PFSK-1 (cell line): ENCODE measurements around the gene ELF3.

Experiments used
- FOXP2 ChIP-seq: optimal IDR thresholded peaks from 2 replicates; pipeline ENCODE3; 2011; ENCODE audit warnings: borderline replicate concordance, control low read depth, inconsistent platforms; ENCODE audit not compliant: insufficient read depth; ENCODE audit errors: extremely low read length, extremely low read depth
- POLR2AphosphoS5 ChIP-seq: IDR thresholded peaks from 2 replicates; pipeline ENCODE4 v1.6.1; 2012; ENCODE audit warnings: low read depth, mild to moderate bottlenecking, control low read depth, low read length, moderate library complexity
- REST ChIP-seq, 2 experiments: IDR thresholded peaks; 2 replicates each; pipeline versions ENCODE4 v1.6.1 to v1.8.0; 2011 to 2012; ENCODE audit warnings: low read depth in 2 of 2, low read length in 2 of 2, control low read depth in 1 of 2, inconsistent platforms in 1 of 2, mild to moderate bottlenecking in 1 of 2, moderate library complexity in 1 of 2; ENCODE audit not compliant: insufficient read depth in 1 of 2
- SIN3A ChIP-seq: IDR thresholded peaks from 2 replicates; pipeline ENCODE4 v1.6.1; 2012; ENCODE audit warnings: mild to moderate bottlenecking, low read length, moderate library complexity, borderline replicate concordance; ENCODE audit not compliant: insufficient read depth
- TAF1 ChIP-seq: IDR thresholded peaks from 2 replicates; pipeline ENCODE4 v1.6.1; 2012; ENCODE audit warnings: low read length, control low read depth, borderline replicate concordance; ENCODE audit not compliant: insufficient read depth

The ELF3 gene

GRCh38 chr1:202036595-202037387, 26.4 kb downstream of the ELF3 start:
- TF ChIP-seq REST (IDR thresholded peaks at IDR 0.05; ENCODE audit: insufficient read depth in 1 of 2, low read depth in 2 of 2, low read length in 2 of 2), result no peak
- no peak for TF ChIP-seq POLR2AphosphoS5

- TF ChIP-seq SIN3A (no peak), FOXP2 (no peak), POLR2AphosphoS5 (no peak), REST (IDR thresholded peaks at IDR 0.05; ENCODE audit: insufficient read depth in 1 of 2, low read depth in 2 of 2, low read length in 2 of 2) (no peak)
Observed at GRCh38 chr1:202037706-202038296, 27.4 kb downstream of the ELF3 start.

GRCh38 chr1:202038688-202039346, 28.4 kb downstream of the ELF3 start:
- TF ChIP-seq TAF1, result no peak
- TF ChIP-seq FOXP2, result no peak
- TF ChIP-seq REST (IDR thresholded peaks at IDR 0.05; ENCODE audit: insufficient read depth in 1 of 2, low read depth in 2 of 2, low read length in 2 of 2), result no peak
- TF ChIP-seq POLR2AphosphoS5, result no peak
- TF ChIP-seq SIN3A, result no peak

- TF ChIP-seq SIN3A, result no peak
- no peak for TF ChIP-seq REST (IDR thresholded peaks at IDR 0.05; ENCODE audit: insufficient read depth in 1 of 2, low read depth in 2 of 2, low read length in 2 of 2)
- TF ChIP-seq POLR2AphosphoS5, result no peak
- no peak for TF ChIP-seq FOXP2
- no peak for TF ChIP-seq TAF1
Observed at GRCh38 chr1:202045705-202046104, 35.3 kb downstream of the ELF3 start.
